GM18511 (cell line): ENCODE data around the gene COX7A2.
A peak's percentile ranks its signal among the peaks of the same experiment; 100 is the strongest.

Experiments
- ATAC-seq: cut with Tn5 transposase; IDR thresholded peaks from one replicate; pipeline ENCODE4 v1.9.1; 2021; ENCODE audit warnings: mild to moderate bottlenecking, moderate library complexity; ENCODE audit not compliant: unreplicated experiment

COX7A2 gene, protein sequence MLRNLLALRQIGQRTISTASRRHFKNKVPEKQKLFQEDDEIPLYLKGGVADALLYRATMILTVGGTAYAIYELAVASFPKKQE

DNA sequence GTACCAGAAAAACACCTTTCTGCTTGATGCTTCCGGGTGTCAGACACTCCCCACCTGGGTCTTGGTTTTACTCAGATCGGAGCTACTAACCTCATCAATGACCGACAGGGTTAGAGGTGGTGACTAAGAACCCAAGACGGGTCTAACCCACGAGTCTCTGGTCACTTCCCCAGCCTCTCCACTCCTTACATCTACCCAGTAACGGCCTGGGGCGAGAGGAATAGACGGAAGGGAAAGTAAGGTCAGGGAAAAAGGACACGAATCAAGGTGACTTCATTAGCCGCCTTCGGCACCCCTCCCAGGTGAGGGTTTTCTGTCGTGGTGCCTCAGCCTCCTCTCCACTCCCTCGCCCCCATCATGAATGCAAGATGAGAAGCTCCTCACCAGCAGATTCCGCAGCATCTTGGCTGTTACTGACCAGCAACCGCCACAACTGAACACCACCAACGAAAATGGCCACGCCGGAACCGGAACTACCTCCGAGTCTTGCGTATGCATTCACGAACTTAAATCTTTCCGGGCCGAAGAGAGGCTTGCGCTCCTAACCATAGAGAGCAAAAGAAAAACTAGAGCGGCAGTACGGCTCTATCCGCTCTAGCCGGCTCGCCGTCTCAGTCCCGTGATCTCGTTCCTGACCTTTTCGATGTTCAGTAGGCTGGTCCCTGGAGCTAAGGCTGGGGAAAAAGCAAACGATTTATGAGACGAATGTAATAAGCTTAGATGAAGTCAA, at the start of gene COX7A2:
Gene COX7A2 (minus strand): TSS at position 469 of the 730 bp plus-strand sequence. CDS start 67 bp downstream, at position 402.
- ATAC-seq, result peak; percentile 95

DNA sequence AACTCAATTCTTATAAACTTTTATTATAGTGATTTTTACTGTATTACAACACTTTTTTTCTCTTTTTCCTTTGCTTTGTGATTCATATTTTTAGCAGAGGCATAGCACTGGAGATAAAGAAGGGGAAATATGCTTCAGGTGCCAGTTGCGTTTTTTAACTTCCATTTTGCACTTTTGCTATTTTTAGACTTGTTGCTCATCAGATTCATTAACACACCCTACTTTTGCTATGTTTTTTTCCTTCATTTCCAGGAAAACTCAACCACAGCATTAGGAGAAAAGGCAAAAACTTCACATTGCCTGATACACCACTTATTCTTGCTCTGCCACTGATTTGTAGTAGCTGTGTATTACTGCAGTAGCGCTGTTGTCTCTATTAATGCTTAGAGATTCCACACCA, 49.0 kb upstream of the COX7A2 start:
- ATAC-seq, result no peak

DNA sequence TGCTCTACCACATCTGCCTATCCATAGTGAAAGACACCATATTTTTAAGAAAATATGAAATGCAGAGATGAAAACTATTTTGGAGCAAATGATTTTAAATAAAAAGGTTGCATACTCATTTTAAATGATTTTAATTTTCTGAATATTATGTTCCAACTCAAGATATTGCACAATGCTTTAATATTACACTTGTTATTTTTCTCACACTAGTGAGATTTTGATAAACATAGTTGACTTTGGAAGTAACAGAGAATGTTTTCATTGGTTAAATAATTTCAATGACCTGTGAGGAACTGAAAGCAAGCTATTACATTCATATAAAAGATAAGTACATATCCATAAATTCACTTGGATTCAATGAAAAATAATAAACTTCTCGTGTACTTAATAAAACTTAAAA, 48.1 kb upstream of the COX7A2 start:
- no peak for ATAC-seq

DNA sequence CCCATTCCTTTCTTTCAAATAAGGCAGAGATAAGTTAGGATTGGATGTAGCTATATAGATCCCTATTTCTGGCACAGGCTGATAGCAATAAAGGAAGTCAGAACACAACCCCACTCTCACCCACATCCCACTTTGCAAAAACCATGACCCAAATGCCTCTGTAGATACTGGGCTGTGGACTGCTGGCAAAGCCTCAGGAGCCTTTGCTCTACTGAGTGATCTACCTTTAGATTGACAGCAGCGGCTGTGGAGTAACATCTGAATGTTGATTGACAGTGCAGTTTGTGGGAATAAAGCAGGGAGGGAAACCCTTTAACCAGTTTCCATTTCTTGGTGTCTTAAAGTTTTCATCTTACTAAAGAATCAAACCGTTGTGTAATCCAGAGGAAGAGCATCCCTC, 47.7 kb upstream of the COX7A2 start:
- ATAC-seq, result no peak

DNA sequence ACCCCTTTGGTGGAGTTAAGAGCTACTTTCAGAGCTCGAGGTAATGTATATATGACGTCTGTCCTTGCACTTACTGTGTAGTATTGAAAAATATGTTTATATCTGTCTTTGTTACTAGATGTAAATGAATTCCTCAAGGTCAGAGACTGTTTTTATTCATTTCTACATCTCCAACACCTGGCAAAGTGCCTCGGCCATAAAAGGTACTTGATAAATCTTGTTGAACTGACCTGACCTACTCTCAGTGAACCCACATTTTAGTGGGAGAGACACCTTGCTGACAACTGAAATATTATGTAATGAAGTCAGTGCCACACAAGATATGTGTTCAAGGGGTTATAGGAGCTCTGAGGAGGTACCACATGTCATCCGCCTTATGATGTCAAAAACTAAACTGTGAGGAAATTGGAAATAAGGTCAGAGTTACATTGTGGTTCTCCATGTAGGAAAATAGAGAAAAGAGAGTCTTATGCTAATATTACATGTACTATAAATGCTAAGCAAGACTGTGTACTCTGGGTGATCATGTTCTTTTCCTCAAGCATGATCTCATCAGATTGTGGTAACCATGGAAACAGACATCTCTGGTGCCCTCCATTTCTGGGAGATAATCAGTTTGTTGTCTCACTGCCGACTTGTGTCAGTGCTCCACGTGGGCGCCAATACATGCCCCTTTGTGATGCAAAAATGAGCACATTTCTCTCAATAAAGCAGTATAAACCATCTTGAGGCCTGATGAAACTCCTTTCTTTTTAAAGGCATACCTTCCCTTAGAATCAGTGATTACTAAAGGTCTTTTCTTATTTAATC, 46.7 kb upstream of the COX7A2 start:
- no peak for ATAC-seq

DNA sequence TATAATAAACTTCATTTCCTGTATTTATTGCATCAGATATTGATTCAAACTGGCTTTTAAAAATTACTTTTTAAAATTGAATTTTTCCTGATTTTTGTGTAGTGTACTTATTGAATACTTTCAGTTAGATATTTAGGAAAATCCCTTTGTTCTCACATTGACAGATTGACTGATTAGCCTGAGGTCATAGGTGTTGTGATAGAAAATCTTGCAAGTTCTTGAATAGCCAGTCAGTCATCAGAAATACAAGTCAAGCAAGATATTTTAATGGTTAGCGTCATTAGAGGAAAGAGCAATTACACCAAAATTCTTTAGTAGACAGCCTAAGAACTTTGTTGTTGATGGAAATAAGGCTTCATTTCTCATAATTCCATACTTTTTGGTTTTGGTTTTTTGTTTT, 44.4 kb upstream of the COX7A2 start:
- no peak for ATAC-seq

DNA sequence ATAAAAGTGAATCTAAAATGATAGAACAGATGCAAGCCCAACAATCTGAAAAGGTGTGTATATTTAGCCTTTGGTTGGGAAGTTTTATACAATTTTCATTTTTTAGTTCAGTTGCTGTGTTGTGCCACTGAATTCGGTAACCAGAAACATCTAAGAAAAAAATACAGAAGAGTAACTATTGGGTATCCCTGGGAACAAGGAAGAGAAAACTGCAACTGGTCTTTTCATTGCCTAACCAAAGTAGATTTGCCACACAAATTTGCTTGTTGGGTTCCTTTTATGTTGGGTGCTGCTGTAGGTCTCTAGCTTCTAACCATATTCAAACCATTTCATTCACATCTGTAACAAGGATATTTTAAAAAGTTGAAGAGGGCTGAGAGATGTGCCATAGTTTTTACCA, 43.8 kb upstream of the COX7A2 start:
- no peak for ATAC-seq

DNA sequence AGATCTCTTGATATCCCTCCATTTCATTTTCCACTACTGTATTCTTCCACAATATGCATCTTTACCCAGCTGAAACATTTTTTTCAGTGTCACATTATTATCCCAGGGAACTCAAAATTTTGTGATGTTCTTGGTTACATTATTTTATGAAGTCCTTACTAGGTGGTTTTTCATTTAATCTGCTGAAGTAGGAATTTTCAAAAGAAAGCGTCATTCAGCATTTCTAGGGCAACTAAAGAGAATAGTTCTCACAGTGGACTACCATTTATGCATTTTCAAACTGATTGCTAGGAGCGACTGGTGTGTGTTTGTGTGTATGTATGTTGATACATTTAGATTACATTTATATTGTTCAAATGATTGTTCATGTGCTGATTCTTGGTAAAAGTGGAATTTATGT, 43.4 kb upstream of the COX7A2 start:
- no peak for ATAC-seq

DNA sequence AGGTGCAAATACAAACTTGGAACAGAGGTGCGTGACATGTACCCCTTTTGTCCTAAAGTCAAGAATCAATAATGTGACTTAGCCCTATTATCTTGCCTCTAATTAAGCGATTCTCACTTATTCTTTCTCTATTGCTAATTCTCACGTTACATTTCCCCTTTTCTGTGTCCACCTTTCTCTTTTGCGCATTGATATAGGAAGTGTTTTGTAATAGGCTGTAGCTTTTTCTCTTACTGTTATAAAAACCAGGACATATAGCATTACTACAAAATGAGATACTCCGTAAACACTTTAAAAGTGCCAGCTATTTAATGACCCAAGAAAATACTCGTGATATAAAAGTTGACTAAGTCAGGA, 41.7 kb upstream of the COX7A2 start:
- peak; percentile 10 for ATAC-seq

DNA sequence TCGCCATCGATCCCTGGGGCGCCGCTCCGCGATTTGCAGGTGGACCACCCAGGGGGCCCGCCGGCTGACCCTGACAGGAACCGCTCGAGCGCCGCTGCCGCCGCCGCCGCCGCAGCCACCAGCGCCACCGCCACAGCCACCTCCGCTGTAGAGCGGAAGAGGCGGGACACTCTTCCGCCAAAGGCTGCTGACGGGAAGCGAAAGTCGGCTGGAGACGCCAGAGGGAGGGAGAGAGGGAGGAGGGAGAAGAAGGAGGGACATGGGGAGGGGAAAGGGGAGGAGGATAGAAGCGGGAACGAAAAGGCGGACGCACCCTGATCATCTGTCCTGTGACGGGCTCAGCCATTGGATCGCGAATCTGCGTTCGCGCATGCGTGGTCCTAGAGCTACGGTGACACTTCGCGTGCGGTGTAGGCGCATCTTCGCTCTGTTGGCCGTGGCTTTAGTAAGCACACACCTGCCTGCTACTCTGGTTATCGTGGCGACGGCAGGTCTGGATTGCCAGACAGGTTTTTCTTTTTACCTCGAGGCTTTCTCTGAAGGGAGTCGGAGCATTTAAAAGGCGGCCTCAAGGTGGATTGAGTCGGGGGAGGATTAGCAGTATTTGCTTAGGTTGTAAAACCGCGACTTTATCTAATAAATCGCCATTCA, 41.2 kb upstream of the COX7A2 start, which contains the start of gene TMEM30A:
Gene TMEM30A (minus strand): TSS at position 161 of the 651 bp plus-strand sequence. CDS start 154 bp downstream, at position 7.
- peak; percentile 88 for ATAC-seq

DNA sequence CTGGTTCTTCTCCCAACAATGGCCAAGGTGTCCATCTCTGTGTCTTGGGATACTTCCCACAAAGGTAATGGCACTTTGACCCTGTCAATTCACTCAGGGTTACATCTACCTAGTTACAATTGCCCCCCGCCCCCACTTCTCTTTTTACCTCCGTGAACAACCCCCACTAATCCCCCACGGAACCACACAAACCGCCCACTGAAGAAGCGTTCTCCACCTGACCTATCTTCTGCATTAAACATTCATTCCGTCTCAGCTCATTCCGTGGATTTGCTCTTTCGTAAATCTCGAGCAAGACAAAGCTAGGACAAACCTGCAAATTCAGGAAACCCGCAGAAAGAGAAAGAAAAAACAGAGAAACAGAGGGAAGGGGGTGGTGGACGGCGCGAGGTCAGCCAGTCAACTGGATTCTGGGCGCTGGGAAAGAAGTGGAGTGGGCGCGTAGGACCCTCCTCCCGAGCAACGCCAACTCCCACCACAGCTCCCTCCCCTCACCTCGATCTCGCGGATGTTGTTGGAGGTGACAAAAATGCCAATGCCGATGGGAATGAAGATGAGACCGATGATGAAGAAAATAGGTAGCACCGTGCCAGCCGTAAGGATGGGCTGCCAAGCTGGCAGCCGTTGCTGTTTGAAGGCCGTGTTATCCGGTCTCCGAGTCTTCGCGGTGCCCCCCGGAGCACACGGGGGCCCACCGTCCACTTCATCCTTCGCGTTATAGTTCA, 40.5 kb upstream of the COX7A2 start:
- peak; percentile 30 for ATAC-seq

DNA sequence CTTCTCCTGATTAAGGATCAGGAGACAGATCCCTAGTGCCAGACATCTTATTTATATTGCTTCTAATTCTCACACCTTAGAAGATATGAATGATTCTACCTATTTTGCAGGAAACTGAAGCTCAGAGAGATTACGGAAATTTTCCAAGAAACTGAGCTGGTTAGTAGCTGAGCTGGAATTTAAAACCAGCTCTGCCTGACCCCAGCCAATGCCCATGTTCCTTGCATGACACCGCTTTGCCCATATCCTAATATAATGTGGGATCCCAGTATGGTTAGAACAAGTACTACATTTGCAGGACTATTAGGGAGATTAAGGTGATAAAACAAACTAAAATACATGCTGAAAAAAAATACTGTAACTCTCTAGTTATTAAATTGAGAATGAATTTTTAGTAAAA, 39.1 kb upstream of the COX7A2 start:
- ATAC-seq, result no peak

DNA sequence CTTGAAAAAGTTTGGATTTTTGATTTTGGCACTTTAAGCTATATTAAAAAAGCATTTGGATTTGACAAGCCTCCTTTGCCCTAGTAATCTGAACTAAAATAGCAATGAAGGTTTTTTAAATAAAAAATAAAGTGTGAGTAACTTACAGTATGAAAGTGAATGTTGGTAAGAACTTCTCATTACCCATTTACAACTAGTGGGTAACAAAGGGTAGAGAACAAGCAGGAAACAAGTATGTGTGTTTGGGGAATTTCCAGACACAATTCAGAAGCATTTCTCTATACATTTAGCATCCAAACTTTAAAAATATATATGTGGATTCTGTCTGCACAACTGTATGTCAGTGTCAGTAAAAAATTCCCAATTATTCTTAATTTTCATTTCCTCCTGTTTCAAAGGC, 38.1 kb upstream of the COX7A2 start:
- ATAC-seq, result no peak

DNA sequence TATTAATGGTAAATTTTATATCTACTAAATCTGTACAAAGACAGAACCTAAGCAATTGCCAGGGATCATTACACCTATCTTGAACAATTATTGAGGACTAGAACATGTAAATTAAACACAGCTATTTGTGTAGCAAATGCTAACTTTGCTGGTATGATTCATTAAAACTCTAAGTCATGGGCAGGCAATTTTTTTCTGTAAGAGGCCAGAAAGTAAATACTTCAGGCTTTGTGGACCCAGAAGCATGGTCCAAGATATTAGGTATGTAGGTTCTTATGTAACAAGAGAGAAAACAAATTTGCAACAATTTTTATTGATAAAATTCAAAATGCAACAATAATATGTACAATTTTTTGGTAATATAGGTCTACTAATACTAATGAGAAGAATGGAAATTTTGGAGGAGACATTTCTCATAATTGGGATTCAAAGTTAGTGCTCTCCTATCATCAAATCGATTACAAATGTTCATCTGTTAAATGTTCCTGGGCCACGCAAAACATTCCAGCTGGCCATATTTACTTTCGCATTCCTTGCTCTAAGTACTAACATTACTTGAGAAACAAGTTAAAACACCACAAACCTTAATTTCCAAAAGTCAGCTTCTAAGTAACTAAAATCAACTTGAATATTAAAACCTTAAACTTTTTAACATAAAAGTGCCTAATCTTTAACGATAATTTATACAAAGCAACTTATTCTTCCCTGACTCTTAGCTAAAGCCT, 36.7 kb upstream of the COX7A2 start:
- no peak for ATAC-seq

DNA sequence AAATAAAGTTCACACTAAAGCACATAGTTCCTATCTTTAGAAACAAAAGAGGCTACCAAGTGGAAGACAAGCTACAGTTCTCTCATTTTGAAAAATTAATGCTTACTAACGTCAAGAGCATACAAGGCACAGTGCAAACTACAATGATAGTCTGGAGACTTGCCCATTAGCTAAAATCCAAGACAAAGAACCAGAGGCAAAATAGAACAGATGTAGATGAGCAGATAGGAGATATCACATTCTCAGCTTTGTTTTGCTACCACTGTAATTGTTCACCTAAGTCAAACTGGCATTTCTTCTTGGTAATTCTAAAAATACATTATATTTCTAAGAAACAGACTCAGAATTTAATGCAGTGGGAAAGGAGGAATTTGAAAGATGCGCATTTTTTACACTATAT, 35.8 kb upstream of the COX7A2 start:
- no peak for ATAC-seq

DNA sequence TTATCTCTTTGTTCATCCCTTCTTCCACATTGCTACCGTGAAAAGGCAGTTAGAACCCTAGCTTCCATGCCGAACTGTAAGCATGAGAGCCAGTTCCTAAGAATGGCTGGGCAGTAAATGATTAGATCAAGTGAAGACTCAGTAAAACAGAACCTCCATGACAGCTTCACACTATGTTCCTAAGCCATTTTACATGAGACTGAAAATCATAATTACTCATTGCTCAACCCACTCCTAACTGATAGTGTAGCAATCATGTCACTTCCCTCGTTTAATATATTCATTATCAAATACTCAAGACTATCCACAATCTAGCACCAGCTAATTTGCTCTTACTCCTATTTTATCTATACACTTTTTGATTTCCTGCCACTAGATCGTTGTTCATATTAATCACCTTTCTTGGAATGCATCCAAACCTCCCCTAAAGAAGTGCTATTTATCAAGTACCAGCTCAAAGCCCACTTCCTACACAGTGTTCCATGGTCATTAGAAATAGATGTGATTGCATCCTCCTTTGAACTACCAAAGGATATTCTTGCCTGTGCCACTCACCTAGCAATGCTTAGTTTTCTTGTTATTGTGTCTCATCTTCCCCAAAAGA, 35.0 kb upstream of the COX7A2 start:
- ATAC-seq, result no peak

DNA sequence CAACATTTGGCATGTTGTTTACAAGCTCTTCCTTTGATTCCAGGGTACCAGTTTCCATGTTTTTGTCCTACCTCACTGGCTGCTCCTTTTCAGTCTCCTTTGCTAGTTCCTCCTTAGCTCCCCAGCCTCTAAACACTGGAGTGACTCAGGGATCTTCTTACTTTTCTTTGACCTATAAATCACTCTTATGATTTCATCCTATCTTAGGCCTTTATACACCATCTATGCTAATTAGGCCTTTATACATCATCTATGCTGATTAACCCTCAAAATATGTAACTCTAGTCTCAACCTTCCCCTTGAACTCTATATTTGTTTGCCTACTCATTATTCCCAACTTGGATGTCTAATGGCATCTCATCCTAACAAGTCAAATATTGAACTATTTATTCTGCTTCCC, 31.5 kb upstream of the COX7A2 start:
- ATAC-seq, result no peak

DNA sequence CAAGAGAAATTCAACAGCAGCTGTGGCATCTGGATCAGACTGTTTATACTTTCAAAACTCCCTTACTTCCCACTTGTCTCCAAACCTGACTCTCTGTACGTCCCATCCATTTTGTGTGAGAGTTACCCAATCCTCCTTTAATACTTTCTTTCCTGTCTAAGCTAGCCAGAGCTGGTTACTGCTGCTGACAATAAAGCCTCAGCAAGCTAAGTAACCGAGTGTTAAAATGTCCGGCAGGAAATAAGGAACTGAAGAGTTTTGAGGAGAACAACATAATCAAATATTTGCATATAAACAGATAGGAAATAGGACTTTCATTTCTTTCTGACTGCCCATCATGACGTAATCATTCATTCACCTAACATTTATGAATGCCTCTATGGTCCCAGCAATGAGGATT, 29.4 kb upstream of the COX7A2 start:
- ATAC-seq, result no peak

DNA sequence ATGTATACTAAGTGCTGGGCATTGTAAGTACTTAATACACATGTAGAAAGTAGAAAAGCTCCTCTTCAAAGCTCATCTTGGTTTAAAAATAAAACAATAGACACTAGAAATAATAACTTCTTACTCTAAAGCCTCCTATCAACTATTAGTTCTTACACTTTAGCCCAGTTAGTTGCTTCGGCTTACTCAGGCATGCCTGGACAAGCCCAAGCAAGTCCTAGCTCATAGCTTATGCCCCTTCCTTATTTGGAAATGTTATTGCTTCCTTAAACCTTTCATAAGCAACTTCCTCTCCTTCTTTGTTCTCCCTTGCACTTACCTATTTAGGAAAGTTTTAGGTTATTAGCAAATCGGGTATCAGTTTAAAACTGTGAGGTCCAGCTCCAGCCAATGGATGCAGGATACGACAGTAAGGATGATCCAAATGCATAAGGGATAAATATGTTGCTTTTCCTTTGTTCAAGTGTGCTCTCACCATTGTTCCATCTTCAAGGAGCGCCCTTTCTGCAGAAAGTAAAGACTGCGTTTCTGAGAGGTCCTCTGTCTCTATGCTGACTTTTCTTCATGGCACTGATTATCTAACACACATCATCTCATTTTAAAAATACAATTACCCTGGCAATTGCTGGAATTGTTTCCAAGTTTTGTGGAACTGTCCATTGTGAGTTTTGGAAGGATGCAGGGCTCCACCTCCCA, 28.7 kb upstream of the COX7A2 start:
- no peak for ATAC-seq
